Body of pancreas (tissue), 4 donors: ENCODE results near the gene LIN9. TPM values are rescaled to one million over a fixed set of nuclear protein-coding genes. Genes with fewer than 3 reads are reported as not detected.

Source experiments
- ATAC-seq: fragments of 150-250 bp; one replicate; pipeline ENCODE4 v1.9.1; 2016
- DNase-seq, 4 donors: peaks; one replicate each; pipeline ENCODE4 v3.0.0-alpha.2; 2019
- H3K27ac ChIP-seq, 4 donors: fragments of 200-600 bp; sonication (generic); 1 replicate in 3 of 4; 2 replicates in 1 of 4; pipeline versions ENCODE4 v1.5.1 to v1.6.1; 2016 to 2019; ENCODE audit warnings: mild to moderate bottlenecking in 1 of 4, mixed read lengths in 1 of 4, moderate library complexity in 1 of 4
- H3K27me3 ChIP-seq, 2 donors: fragments of 200-600 bp; sonication (generic); one replicate each; pipeline ENCODE4 v1.6.0; 2016; ENCODE audit warnings: mild to moderate bottlenecking in 1 of 2
- H3K36me3 ChIP-seq, 2 donors: fragments of 200-600 bp; sonication (generic); replicated peaks in 1 of 2; 2 replicates each; pipeline ENCODE4 v1.5.1; 2016; ENCODE audit warnings: low read depth in 2 of 2; ENCODE audit not compliant: insufficient read depth in 1 of 2
- H3K4me1 ChIP-seq: fragments of 200-600 bp; sonication (generic); one replicate; pipeline ENCODE4 v1.6.0; 2016
- H3K4me3 ChIP-seq, 2 donors: fragments of 200-600 bp; sonication (generic); 1 replicate in 1 of 2; 2 replicates in 1 of 2; pipeline ENCODE4 v1.5.1; 2016 to 2019
- H3K9me3 ChIP-seq, 3 donors: fragments of 200-600 bp; sonication (generic); 1 replicate in 2 of 3; 2 replicates in 1 of 3; pipeline ENCODE4 v1.5.1; 2016
- CTCF ChIP-seq, 7 experiments: fragments of 450-650 bp in 4 of 7; fragments of 200-600 bp in 3 of 7; sonication (generic) in 3 of 7; IDR thresholded peaks; one replicate each; pipeline ENCODE4 v1.5.1; 2016 to 2019; ENCODE audit warnings: antibody characterized with exemption in 7 of 7
- POLR2A ChIP-seq, 3 donors: fragments of 450-650 bp; IDR thresholded peaks; one replicate each; pipeline ENCODE4 v1.6.1; 2016; ENCODE audit warnings: antibody characterized with exemption in 3 of 3, mild to moderate bottlenecking in 2 of 3
- WGBS, 2 donors: methylation state at CpG; one replicate each; pipeline ENCODE4 v1.1.5; 2017; 5-methylcytosine and 5-hydroxymethylcytosine counted together
- intact Hi-C: fragments of 100-400 bp; cut with DNase I; formaldehyde crosslinking; loops from one replicate; pipeline ENCODE4 v1.15.1; 2023
- total RNA-seq, 2 donors: library from RNA; depleted of rRNA; stranded (reverse); fragments of >200 nt; gene quantifications; one replicate each; pipeline ENCODE4 v1.1.0, GENCODE V29; 2016

LIN9 gene
- total RNA-seq, 2 donors from 2014 or later = 0.52 to 2.3 TPM

- ATAC-seq = no peak
- WGBS, 2 donors = 85 to 93% methylated on average over 3 of the region's 3 CpGs
- Histone ChIP-seq H3K27ac (no peak overlapping the region), H3K36me3 (no peaks in the 10 kb centered on the region), H3K4me1 (peaks cover 9% of the 10 kb centered on the region), H3K9me3 (no peaks in the 10 kb centered on the region), H3K27me3 (peaks cover 0 to 11% of the 10 kb centered on the region in 2 donors), H3K4me3 (no peak overlapping the region)
- no peak for TF ChIP-seq POLR2A (IDR thresholded peaks at IDR 0.05)
- TF ChIP-seq CTCF (IDR thresholded peaks at IDR 0.05) = no peak
- DNase-seq = no peak
- intact Hi-C loops = no loop called here
Measured at GRCh38 chr1:226226601-226227000, 82.4 kb downstream of the LIN9 start.

GRCh38 chr1:226223786-226224244 lies 85.1 kb downstream of the LIN9 start:
- H3K4me3 ChIP-seq = peak overlapping the region in 1 of 2 donors; percentile 17
- peaks cover 0 to 11% of the 10 kb centered on the region in 2 donors for H3K27me3 ChIP-seq
- DNase-seq (peak in 1 of 4 donors; percentile 28), ATAC-seq (no peak)
- H3K27ac ChIP-seq = no peak overlapping the region
- WGBS, 2 donors = 0 to 1% methylated on average over 3 to 30 of the region's 55 CpGs
- no peaks in the 10 kb centered on the region for H3K9me3 ChIP-seq
- intact Hi-C loops = no loop called here
- H3K4me1 ChIP-seq = peaks cover 9% of the 10 kb centered on the region
- TF ChIP-seq POLR2A (IDR thresholded peaks at IDR 0.05) = no peak
- no peak for TF ChIP-seq CTCF (IDR thresholded peaks at IDR 0.05)
- no peaks in the 10 kb centered on the region for H3K36me3 ChIP-seq

GRCh38 chr1:226223157-226223785 lies 85.7 kb downstream of the LIN9 start, which contains the start of gene MIXL1:
MIXL1 (plus strand) TSS chr1:226223664; CDS start chr1:226223682, 18 bp downstream.
- TF ChIP-seq CTCF (IDR thresholded peaks at IDR 0.05) (no peak), POLR2A (IDR thresholded peaks at IDR 0.05) (no peak)
- ATAC-seq (no peak), DNase-seq (no peak)
- Histone ChIP-seq H3K36me3 (no peaks in the 10 kb centered on the region), H3K27me3 (peaks cover 0 to 11% of the 10 kb centered on the region in 2 donors), H3K9me3 (no peaks in the 10 kb centered on the region), H3K4me3 (peak within 1 kb of the TSS in 1 of 2 donors; percentile 17), H3K4me1 (peaks cover 9% of the 10 kb centered on the region), H3K27ac (no peak within 1 kb of the TSS)
- WGBS, 2 donors = 13 to 39% methylated on average over 13 to 44 of the region's 62 CpGs
- intact Hi-C loops = no loop called here

- ATAC-seq = no peak
- TF ChIP-seq CTCF (IDR thresholded peaks at IDR 0.05) (no peak), POLR2A (IDR thresholded peaks at IDR 0.05) (no peak)
Measured at GRCh38 chr1:226222686-226223085, 86.3 kb downstream of the LIN9 start.

More at GRCh38 chr1:226222686-226223085, 86.3 kb downstream of the LIN9 start:
- no peak for DNase-seq
- 95 to 96% methylated on average over 10 of the region's 10 CpGs for WGBS, 2 donors
- H3K4me1 ChIP-seq = peaks cover 9% of the 10 kb centered on the region
- H3K36me3 ChIP-seq = no peaks in the 10 kb centered on the region
- peaks cover 0 to 11% of the 10 kb centered on the region in 2 donors for H3K27me3 ChIP-seq
- H3K4me3 ChIP-seq = no peak overlapping the region
- intact Hi-C loops = no loop called here
- H3K27ac ChIP-seq = no peak overlapping the region
- H3K9me3 ChIP-seq = no peaks in the 10 kb centered on the region
